DND-41 (cell line): ENCODE measurements around the gene GPX5.

Experiments used
- EZH2 ChIP-seq: IDR thresholded peaks from 3 replicates; pipeline ENCODE4 v1.6.1; 2012; ENCODE audit warnings: borderline replicate concordance, low read depth, mild to moderate bottlenecking, moderate library complexity, low read length, inconsistent platforms; ENCODE audit not compliant: severe bottlenecking
- TF ChIP-seq, protein P1 (sequence below): IDR thresholded peaks from 2 replicates; pipeline ENCODE4 v1.5.1; 2012; ENCODE audit warnings: borderline replicate concordance, low read length, moderate library complexity, mild to moderate bottlenecking; ENCODE audit not compliant: poor library complexity, severe bottlenecking; ENCODE audit errors: extremely low read depth

DNA sequence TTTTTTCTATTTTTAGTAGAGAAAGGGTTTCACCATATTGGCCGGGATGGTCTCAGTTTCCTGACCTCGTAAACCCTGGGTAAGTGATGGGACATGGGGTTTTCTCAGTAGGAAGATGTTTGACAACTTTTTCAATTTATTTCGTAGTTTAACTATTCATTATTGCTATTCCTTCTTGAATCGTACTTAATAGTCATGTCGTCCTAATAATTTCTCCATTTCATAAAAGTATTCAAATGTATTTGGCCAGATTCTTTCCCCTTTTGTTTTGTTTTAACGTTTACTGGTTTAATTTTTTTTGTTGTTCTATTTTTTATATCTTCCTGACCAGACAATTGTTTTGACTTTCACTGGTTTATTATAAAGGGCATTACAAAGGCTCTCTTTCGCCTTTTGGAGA lies 16.3 kb downstream of the GPX5 start:
- TF ChIP-seq, protein P1, sequence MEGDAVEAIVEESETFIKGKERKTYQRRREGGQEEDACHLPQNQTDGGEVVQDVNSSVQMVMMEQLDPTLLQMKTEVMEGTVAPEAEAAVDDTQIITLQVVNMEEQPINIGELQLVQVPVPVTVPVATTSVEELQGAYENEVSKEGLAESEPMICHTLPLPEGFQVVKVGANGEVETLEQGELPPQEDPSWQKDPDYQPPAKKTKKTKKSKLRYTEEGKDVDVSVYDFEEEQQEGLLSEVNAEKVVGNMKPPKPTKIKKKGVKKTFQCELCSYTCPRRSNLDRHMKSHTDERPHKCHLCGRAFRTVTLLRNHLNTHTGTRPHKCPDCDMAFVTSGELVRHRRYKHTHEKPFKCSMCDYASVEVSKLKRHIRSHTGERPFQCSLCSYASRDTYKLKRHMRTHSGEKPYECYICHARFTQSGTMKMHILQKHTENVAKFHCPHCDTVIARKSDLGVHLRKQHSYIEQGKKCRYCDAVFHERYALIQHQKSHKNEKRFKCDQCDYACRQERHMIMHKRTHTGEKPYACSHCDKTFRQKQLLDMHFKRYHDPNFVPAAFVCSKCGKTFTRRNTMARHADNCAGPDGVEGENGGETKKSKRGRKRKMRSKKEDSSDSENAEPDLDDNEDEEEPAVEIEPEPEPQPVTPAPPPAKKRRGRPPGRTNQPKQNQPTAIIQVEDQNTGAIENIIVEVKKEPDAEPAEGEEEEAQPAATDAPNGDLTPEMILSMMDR, result no peak
- TF ChIP-seq EZH2, result no peak
